ENCODE measurements around the gene RNFT2. TPM values are rescaled to one million over a fixed set of nuclear protein-coding genes. Genes with fewer than 3 reads are reported as not detected.

Gene RNFT2
- polyA plus RNA-seq, 2 of the 4 experiments (the other 2 are of a cell fraction): 2.6 to 7.2 TPM

DNA sequence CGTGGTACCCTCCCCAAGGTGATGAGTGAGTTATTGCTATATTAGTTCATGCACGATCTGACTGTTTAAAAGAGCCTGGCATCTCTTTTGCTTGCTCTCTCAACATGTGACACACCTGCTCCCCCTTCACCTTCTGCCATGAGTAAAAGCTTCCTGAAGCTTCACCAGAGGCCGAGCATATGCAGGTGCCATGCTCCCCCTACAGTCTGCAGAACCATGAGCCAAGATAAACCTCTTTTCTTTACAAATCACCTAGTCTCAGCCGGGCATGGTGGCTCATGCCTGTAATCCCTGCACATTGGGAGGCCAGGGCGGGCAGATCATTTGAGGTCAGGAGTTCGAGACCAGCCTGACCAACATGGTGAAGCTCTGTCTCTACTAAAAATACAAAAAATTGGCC, 61.8 kb downstream of the RNFT2 start:
- POLR2A ChIA-PET: no interaction called here
- Histone ChIP-seq H3K27ac (no peak overlapping the region), H3K9me3 (peaks cover 19% of the 10 kb centered on the region; the same call in 2 of the 3 replicates), H3K4me1 (peaks cover 5% of the 10 kb centered on the region; the same call in 2 of the 3 replicates), H3K4me2 (no peak overlapping the region), H3K4me3 (no peak overlapping the region)
- DNase-seq (ENCODE audit: low read depth in 1 of 2, low spot score in 1 of 2) (no peak), ATAC-seq (no peak), FAIRE-seq (no peak)
- CTCF ChIA-PET: no interaction called here
- TF ChIP-seq, protein P1, sequence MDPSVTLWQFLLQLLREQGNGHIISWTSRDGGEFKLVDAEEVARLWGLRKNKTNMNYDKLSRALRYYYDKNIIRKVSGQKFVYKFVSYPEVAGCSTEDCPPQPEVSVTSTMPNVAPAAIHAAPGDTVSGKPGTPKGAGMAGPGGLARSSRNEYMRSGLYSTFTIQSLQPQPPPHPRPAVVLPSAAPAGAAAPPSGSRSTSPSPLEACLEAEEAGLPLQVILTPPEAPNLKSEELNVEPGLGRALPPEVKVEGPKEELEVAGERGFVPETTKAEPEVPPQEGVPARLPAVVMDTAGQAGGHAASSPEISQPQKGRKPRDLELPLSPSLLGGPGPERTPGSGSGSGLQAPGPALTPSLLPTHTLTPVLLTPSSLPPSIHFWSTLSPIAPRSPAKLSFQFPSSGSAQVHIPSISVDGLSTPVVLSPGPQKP (IDR thresholded peaks at IDR 0.05; ENCODE audit: low read depth, low read length): no peak
- no peak for TF ChIP-seq EP300 (IDR thresholded peaks at IDR 0.05)
- TF ChIP-seq REST (IDR thresholded peaks at IDR 0.05): no peak
- no peak for TF ChIP-seq FOSL2 (IDR thresholded peaks at IDR 0.05)
- no peak for TF ChIP-seq FOSL2 (CRISPR knock-in tag; IDR thresholded peaks at IDR 0.05)
- no peak for TF ChIP-seq KDM5A (IDR thresholded peaks at IDR 0.05)
- TF ChIP-seq POLR2A (IDR thresholded peaks at IDR 0.05; ENCODE audit: low read length): no peak
- no peak for TF ChIP-seq HOXB13 (CRISPR knock-in tag; IDR thresholded peaks at IDR 0.05; ENCODE audit: low read depth)
- no peak for TF ChIP-seq JUNB (IDR thresholded peaks at IDR 0.05)
- TF ChIP-seq CEBPB (IDR thresholded peaks at IDR 0.05): no peak
- no peak for TF ChIP-seq GATA3 (IDR thresholded peaks at IDR 0.05; ENCODE audit: borderline replicate concordance)
- no peak for TF ChIP-seq RCOR1 (IDR thresholded peaks at IDR 0.05; ENCODE audit: low read depth, low read length)
- no peak for TF ChIP-seq MAX (IDR thresholded peaks at IDR 0.05)
- TF ChIP-seq, protein P2, sequence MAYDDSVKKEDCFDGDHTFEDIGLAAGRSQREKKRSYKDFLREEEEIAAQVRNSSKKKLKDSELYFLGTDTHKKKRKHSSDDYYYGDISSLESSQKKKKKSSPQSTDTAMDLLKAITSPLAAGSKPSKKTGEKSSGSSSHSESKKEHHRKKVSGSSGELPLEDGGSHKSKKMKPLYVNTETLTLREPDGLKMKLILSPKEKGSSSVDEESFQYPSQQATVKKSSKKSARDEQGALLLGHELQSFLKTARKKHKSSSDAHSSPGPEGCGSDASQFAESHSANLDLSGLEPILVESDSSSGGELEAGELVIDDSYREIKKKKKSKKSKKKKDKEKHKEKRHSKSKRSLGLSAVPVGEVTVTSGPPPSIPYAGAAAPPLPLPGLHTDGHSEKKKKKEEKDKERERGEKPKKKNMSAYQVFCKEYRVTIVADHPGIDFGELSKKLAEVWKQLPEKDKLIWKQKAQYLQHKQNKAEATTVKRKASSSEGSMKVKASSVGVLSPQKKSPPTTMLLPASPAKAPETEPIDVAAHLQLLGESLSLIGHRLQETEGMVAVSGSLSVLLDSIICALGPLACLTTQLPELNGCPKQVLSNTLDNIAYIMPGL (CRISPR knock-in tag; IDR thresholded peaks at IDR 0.05; ENCODE audit: borderline replicate concordance): no peak
- TF ChIP-seq SMC3 (IDR thresholded peaks at IDR 0.05): no peak
- no peak for TF ChIP-seq NR3C1 (IDR thresholded peaks at IDR 0.05)
- no peak for TF ChIP-seq TFCP2L1 (CRISPR knock-in tag; IDR thresholded peaks at IDR 0.05)
- 72% methylated on average over 6 of the region's 6 CpGs for WGBS (ENCODE audit: missing lambda C conversion rate)

DNA sequence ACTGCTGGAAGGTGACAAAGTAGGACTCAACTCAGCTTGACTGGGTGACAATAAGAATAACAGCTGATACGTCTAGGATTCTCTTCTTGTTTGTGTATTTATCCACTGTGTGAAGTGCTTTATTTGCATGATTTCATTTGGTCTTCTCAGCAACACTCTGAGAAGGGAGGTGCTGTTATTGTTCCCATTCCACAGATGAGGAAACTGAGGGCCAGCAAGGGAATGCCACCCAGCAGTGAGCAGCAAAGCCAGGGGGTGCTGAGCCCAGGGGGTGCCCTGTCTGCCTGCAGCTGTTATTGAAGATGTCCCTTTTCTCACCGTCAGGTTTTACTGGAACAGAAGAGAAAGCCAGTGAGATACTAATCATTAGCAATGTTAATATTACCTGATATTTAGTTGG, 62.8 kb downstream of the RNFT2 start:
- CTCF ChIA-PET: no interaction called here
- ATAC-seq (no peak), FAIRE-seq (no peak), DNase-seq (ENCODE audit: low read depth in 1 of 2, low spot score in 1 of 2) (no peak)
- POLR2A ChIA-PET: no interaction called here
- no peak for TF ChIP-seq CBX8 (IDR thresholded peaks at IDR 0.05)
- TF ChIP-seq CEBPB (IDR thresholded peaks at IDR 0.05): no peak
- TF ChIP-seq ZSCAN20 (CRISPR knock-in tag; IDR thresholded peaks at IDR 0.05): no peak
- no peak for TF ChIP-seq CHD4 (IDR thresholded peaks at IDR 0.05; ENCODE audit: borderline replicate concordance)
- no peak for TF ChIP-seq MYC (IDR thresholded peaks at IDR 0.05; ENCODE audit: borderline replicate concordance, low read length)
- TF ChIP-seq ESRRA (IDR thresholded peaks at IDR 0.05; ENCODE audit: borderline replicate concordance, low read length): no peak
- TF ChIP-seq SREBF2 (IDR thresholded peaks at IDR 0.05): no peak
- TF ChIP-seq ATOH8 (CRISPR knock-in tag; IDR thresholded peaks at IDR 0.05; ENCODE audit: low read depth): no peak
- no peak for TF ChIP-seq FOSL2 (IDR thresholded peaks at IDR 0.05)
- TF ChIP-seq FOSL2 (CRISPR knock-in tag; IDR thresholded peaks at IDR 0.05): no peak
- TF ChIP-seq JUN (IDR thresholded peaks at IDR 0.05): no peak
- TF ChIP-seq ZC3H11A (IDR thresholded peaks at IDR 0.05): no peak
- no peak for TF ChIP-seq HDAC2 (IDR thresholded peaks at IDR 0.05)
- no peak for TF ChIP-seq POLR2A (IDR thresholded peaks at IDR 0.05; ENCODE audit: low read length)
- TF ChIP-seq MAZ (IDR thresholded peaks at IDR 0.05; ENCODE audit: borderline replicate concordance, low read depth, low read length): no peak
- TF ChIP-seq TP53 (CRISPR knock-in tag; IDR thresholded peaks at IDR 0.05): no peak
- TF ChIP-seq PBX3 (IDR thresholded peaks at IDR 0.05): no peak
- TF ChIP-seq MAX (IDR thresholded peaks at IDR 0.05): no peak
- TF ChIP-seq JUNB (IDR thresholded peaks at IDR 0.05): no peak
- no peaks in the 10 kb centered on the region for H3K4me1 ChIP-seq
- no peak overlapping the region for H3K27ac ChIP-seq
- H3K9me3 ChIP-seq: peaks cover 19% of the 10 kb centered on the region; the same call in 2 of the 3 replicates
- WGBS (ENCODE audit: missing lambda C conversion rate): 82% methylated on average over 2 of the region's 2 CpGs
- no peak overlapping the region for H3K4me2 ChIP-seq
- H3K4me3 ChIP-seq: no peak overlapping the region
